ENCODE measurements around the gene ALAD.
"Not testable (repeated sequence)": the region's sequence is repeated elsewhere in the genome, so short reads cannot be mapped to it uniquely, and the experiment has no call there.

The ALAD gene

DNA sequence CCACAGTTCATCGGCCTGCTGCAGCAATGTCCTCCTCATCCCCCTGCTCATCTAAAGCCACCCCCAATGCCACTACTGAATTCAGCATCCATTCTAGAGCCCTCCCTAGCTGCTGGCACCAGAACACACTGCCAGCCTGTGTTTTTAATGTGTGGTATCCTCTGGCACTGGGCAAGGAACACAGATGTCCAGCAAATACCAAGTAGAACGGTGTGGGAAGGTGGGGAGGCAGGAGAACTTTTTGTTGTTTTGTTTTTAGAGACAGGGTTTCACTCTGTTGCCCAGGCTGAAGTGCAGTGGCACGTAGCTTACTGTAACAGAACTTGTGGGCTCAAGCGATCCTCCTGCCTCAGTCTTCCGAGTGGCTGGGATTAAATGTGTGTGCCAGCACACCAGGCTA is 29.0 kb downstream of the ALAD start:
- DNase-seq, result no peak

- no peak for DNase-seq
Measured at GRCh38 chr9:113370806-113371325, 30.2 kb downstream of the ALAD start.

GRCh38 chr9:113369855-113370140 is 31.3 kb downstream of the ALAD start:
- no peak for DNase-seq

DNA sequence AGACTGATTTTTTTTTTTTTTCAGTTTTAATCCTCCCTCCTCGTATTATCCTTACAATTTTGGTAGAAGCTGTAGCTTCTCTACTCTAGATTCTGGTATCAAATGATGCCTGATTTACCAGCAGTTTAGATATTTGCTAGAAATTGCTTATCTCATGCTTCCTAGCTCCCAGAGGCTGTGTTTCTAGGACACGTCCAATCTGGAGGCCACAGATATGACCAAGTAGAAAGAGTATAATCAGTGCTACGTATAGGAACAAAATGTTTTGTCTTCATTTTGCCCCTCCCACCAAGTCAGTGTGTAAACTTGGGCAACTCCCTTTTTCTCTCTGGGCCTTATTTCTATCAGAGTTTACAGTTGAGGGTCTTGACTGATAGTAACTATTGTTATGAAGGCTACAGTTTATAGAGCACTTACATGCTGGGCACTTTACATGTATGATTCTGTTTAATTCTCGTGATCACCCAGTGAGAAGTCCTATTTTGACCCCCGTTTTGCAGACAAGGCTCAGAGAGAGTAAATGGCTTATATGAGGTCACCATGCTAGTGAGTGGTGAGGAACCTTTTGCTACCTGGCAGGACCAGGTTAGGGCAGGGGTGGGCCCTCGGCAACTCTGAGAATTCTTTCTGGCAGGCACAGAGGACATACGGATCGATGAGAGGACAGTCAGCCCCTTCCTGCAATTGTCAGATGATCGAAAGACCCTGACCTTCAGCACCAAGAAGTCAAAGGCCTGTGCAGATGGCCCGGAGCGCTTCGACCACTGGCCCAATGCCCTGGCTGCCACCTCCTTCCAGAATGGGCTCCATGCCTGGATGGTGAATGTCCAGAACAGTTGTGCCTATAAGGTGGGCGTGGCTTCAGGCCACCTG is 31.9 kb downstream of the ALAD start:
- no peak for DNase-seq

- DNase-seq, result no peak
Measured at GRCh38 chr9:113368348-113368981, 32.6 kb downstream of the ALAD start.

GRCh38 chr9:113365652-113366051 is 35.4 kb downstream of the ALAD start:
- not testable (repeated sequence) for DNase-seq

- DNase-seq, result no peak
Measured at GRCh38 chr9:113364951-113365350, 36.1 kb downstream of the ALAD start.

- DNase-seq, result no peak
Measured at GRCh38 chr9:113363336-113363735, 37.7 kb downstream of the ALAD start.

DNA sequence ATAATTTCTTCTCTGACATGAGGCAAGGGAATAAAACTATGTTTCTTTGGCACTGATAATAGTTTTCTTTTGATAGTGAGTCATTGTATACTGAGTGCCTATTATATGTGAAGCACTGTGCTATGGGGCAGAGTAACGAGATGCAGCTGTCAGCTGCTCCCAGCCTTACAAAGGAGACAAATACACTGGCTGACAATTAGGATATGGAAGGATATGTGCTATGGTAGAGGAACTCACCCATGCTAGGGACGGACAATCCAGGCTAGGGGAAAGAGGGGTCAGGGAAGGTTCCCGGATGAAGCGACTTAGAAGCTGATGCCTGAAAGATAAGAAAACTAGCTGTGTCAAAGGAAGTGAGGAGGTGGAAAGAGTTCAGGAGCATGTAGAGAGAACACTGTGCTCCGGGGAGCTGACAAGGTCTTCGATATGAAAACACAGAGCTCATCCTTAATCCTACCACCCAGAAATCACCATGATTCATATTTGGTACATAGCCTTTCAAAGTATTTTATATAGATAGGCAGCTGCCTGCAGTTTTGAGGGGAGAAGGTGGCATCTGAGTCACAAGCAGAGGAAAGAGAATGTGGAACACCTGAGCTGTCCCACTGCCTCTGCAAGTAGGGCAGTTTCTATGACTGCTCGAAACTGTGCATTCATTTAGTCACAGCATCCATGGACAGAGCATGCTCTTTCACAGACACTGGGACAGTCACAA is 39.6 kb downstream of the ALAD start:
- DNase-seq, result no peak

DNA sequence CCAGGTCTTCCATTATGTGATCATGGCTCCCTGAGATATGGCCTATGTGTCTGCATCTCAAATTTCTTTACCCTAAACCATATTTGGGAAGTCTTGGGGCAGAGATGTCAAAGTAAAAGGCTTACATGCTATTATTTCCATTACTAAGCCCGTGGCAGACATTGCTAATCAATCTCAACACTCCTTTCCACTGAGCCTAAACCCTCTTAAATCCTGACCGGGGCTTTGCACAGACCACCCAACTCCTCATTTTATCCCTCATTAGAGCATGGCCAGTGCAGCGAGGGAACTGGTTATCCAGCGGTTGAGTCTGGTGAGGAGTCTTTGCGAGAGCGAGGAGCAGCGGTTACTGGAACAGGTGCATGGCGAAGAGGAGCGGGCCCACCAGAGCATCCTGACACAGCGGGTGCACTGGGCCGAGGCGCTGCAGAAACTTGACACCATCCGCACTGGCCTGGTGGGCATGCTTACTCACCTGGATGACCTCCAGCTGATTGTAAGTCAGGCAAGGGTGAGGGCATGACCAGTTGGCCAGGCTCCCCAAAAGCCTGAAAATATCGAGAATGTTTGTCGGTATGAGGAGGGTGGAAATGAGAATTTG is 40.7 kb downstream of the ALAD start:
- no peak for DNase-seq

- DNase-seq, result no peak
Measured at GRCh38 chr9:113359385-113359784, 41.7 kb downstream of the ALAD start.

DNA sequence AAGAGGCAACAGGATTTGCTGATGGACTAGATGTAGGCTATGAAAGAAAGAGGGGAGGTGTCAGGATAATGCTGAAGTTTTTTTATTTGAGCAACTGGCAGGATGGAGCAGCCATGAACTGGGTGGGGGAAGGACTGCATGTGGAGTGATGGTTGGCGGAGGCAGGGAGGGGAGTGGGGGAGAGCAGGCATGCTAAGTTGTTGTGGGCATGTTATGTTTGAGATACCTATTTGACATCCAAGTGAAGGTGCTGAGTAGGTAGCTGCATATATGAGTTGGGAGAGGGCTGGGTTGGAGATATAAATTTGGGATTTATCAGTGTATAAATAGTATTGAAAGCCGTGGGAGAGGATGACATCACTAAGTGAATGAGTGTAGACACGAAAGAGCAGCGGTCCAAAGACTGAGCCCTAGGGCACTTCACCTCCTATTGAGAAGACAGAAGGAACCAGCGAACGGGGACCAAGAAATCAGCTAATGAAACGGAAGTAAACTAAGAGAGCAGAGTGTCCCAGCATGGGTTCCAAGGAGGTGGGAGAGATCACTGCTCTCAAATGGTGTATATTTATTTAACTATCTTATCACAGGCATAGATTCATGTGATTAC is 44.3 kb downstream of the ALAD start:
- DNase-seq, result no peak

- no peak for DNase-seq
Measured at GRCh38 chr9:113355040-113355596, 46.0 kb downstream of the ALAD start.

- DNase-seq, result no peak
Measured at GRCh38 chr9:113352411-113352810, 48.7 kb downstream of the ALAD start.

GRCh38 chr9:113352006-113352405 is 49.1 kb downstream of the ALAD start:
- no peak for DNase-seq

DNA sequence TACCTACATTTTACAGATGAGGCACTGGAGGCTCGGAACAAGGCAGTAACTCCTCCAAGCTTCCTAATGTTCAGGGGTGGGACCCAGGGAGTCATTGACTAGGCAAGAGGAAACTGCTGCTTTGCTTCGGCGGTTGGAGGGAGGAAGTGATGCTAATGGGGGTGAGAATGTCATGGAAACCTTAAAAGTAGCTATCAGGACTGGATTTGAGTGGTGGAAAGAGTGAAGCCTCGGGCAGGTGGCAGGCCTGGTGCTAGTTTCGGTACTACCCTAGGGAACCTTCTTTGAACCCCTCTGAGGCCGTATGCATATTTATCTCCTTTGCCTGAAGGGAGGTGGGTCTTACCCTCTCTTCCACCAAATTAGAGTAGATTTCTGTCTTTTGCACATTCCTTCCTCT is 50.1 kb downstream of the ALAD start:
- no peak for DNase-seq

- no peak for DNase-seq
Measured at GRCh38 chr9:113350107-113350661, 50.9 kb downstream of the ALAD start.

DNA sequence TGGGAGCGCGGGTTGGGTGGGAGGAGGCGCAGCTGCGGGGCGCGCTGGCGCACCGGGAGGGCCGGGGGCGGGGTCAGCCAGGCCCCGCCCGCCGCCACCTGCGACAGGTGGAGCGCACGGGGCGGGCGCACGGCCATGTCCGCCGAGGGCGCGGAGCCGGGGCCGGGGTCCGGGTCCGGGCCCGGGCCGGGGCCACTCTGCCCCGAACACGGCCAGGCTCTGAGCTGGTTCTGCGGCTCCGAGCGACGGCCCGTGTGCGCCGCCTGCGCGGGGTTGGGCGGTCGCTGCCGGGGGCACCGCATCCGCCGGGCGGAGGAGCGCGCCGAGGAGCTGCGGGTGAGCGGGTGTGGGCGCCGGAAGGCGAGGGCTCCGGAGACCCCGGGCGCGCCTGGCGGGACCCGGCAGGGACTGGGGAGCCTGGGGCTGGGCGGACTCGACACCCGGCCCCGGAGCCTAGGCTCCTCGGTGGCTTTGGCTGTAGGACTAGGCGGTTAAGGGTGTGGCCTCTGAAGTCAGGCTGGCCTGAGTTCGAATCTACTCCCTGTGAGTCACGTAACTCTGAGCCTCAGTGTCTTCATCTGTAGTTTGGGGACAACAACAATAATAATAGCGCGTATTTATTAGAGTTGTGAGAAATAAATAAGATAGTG is 51.5 kb downstream of the ALAD start, which contains the start of gene BSPRY:
BSPRY (plus strand) TSS at position 97 of the 650 bp plus-strand sequence; CDS start at position 136, 39 bp downstream.
- DNase-seq, result no peak

DNA sequence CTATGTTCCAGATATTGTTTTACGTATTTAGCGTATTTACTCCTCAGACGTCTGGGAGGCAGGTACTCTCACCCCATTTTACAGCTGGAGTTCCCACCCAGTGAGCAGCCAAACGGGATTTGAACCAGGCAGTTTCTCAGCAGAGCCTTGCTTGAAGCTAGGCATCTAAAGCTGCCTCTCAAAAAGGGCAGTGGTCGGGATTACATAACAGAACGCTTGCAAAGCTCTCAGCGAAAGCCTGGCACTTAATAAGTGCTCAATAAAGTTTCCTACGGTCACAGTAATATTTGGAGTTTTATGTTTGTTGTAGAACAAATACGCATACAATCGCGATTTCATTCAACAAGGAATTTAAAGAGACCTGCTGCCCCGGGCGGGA is 52.0 kb downstream of the ALAD start:
- no peak for DNase-seq

DNA sequence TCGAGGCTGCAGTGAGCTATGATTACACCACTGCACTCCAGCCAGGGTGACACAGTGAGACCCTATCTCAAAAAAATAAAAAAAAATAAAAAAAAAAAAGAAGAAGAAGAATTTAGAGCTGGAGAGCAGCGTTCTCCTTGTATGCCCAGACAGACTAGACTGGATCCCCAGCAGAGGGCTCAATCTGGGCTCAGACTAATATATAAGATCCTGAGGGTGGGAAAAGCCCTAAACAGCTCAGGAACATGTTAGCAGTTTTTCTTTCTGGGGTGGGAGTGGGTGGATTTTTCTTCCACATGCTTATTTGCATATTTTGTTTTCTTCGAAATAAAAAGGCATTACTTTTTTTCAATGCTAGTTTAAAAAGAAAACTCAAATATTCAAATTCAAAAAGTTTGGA is 52.6 kb downstream of the ALAD start:
- no peak for DNase-seq

GRCh38 chr9:113345671-113346070 is 55.4 kb downstream of the ALAD start:
- no peak for DNase-seq

GRCh38 chr9:113345190-113345589 is 55.9 kb downstream of the ALAD start:
- no peak for DNase-seq
